T-helper 2 cell treated with Interferon-gamma antibody and Interleukin-4, amounts not matched to agents 5 μg/mL and 100 μg/mL, for 36 hours (primary cell): ENCODE data around the gene PER2.
"Not testable (repeated sequence)": the region's sequence is repeated elsewhere in the genome, so short reads cannot be mapped to it uniquely, and the experiment has no call there.

Source experiments
- DNase-seq: peaks from one replicate; pipeline ENCODE4 v3.0.0; 2021; ENCODE audit warnings: low spot score
- H3K27ac Mint-ChIP-seq: one replicate; pipeline ENCODE4 v1.8.0; 2021; ENCODE audit warnings: mild to moderate bottlenecking, mixed read lengths
- H3K27me3 Mint-ChIP-seq: one replicate; pipeline ENCODE4 v1.8.0; 2021; ENCODE audit warnings: low read depth, mixed read lengths
- H3K36me3 Mint-ChIP-seq: one replicate; pipeline ENCODE4 v1.8.0; 2021; ENCODE audit warnings: low read depth, mixed read lengths
- H3K4me1 Mint-ChIP-seq: one replicate; pipeline ENCODE4 v1.8.0; 2021; ENCODE audit warnings: low read depth, mixed read lengths
- H3K4me3 Mint-ChIP-seq: one replicate; pipeline ENCODE4 v1.8.0; 2022; ENCODE audit warnings: mild to moderate bottlenecking, moderate library complexity, mixed read lengths
- H3K9me3 Mint-ChIP-seq: one replicate; pipeline ENCODE4 v1.8.0; 2021; ENCODE audit warnings: mixed read lengths

The PER2 gene

GRCh38 chr2:238273433-238273832, 15.0 kb downstream of the PER2 start:
- not testable (repeated sequence) for H3K27me3 Mint-ChIP-seq, DNase-seq, H3K4me1 Mint-ChIP-seq, H3K4me3 Mint-ChIP-seq, H3K9me3 Mint-ChIP-seq, H3K27ac Mint-ChIP-seq
- H3K36me3 Mint-ChIP-seq: peaks cover 17% of the 10 kb centered on the region

DNA sequence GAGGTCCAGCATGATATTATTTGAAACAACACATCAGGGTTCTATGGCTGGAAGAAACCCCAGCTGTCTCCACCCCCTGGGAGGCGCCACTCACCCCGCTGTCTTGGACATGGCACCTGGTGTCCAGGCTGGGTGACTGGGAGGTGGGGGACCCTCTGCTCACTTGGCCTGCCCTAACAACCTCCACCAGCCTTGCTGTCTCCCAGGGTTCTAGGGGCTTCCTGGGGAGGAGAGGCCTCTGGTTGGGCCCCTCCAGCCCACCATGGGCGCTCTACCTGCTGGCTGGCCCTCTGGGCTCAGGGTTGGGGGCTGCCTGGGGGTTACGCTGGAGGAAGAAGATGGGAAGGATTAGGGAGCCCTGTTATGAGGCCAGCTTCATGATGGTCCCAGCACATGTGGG, 16.3 kb downstream of the PER2 start:
- no peak overlapping the region for H3K27ac Mint-ChIP-seq
- no peaks in the 10 kb centered on the region for H3K27me3 Mint-ChIP-seq
- H3K4me3 Mint-ChIP-seq: no peak overlapping the region
- peaks cover 21% of the 10 kb centered on the region for H3K36me3 Mint-ChIP-seq
- no peak for DNase-seq
- H3K4me1 Mint-ChIP-seq: no peaks in the 10 kb centered on the region
- H3K9me3 Mint-ChIP-seq: no peaks in the 10 kb centered on the region

DNA sequence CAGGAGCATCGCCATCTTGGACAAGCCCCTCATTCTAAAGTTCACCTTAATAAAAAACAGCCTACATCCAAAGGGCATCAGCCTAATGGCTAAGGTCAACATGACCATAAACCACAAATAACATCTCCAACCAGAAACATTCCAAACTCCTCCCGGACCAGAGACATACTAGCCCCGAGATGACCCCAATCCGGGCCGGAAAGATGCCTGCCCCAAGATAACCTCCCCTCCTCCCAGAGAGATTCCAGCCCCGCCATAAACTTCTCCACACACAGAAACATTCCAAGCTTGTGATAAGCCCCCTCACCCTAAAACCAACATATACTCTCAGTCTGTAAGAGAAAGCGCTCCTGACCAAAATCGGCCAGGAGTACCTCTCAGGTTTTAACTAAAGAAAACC, 16.7 kb downstream of the PER2 start:
- Mint-ChIP-seq H3K27ac (peak overlapping the region; percentile 20), H3K36me3 (peaks cover 23% of the 10 kb centered on the region)
- not testable (repeated sequence) for H3K4me3 Mint-ChIP-seq, H3K27me3 Mint-ChIP-seq, H3K4me1 Mint-ChIP-seq, DNase-seq, H3K9me3 Mint-ChIP-seq

DNA sequence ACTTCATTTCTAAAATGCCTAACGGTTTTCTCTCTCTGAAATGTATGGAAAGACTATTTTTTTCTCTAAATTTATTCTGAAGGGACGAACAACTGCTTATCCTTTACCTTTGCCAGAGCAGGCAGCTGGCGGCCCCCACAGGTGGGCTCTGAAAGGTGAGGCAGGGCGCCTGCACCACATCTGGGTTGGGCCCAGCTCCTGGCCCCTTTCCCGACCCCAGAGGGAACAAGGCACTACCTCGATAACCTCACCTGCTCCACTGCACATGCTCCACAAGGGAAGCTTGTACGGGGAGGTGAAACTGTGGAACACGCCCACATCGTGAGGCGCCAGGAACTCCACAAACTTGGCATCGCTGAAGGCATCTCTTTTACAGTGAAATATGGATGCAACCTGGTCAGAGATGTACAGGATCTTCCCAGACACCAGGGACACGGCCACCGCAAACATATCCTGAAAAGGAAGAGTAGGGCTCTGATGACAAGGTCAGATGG, 17.3 kb downstream of the PER2 start:
- Mint-ChIP-seq H3K27me3 (no peaks in the 10 kb centered on the region), H3K9me3 (no peaks in the 10 kb centered on the region), H3K4me1 (no peaks in the 10 kb centered on the region), H3K4me3 (no peak overlapping the region), H3K27ac (no peak overlapping the region), H3K36me3 (peaks cover 21% of the 10 kb centered on the region)
- DNase-seq: no peak

DNA sequence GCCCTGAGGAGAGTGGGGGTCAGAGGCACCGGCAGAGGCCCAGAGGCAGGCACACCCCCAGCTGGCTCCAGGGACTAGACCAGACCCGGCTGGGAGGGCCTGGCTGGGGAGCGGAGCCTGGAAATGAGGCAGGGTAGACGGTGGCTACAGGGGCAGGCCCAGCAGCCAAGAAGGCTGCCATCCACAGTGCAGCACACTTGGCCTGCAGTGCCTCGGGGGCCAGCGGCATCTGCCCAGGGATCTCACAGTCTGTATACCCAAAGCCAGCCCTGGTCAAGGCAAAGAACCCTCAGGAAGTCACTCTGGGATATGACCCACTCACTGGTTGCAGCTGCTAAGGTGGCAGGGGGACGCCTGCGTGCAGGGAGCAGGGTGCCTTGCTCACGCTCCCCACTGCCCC, 17.8 kb downstream of the PER2 start:
- Mint-ChIP-seq H3K36me3 (peaks cover 21% of the 10 kb centered on the region), H3K9me3 (no peaks in the 10 kb centered on the region), H3K27ac (no peak overlapping the region), H3K4me3 (no peak overlapping the region), H3K27me3 (no peaks in the 10 kb centered on the region), H3K4me1 (no peaks in the 10 kb centered on the region)
- no peak for DNase-seq

- H3K36me3 Mint-ChIP-seq: peaks cover 19% of the 10 kb centered on the region
- no peak overlapping the region for H3K27ac Mint-ChIP-seq
- DNase-seq: no peak
- no peaks in the 10 kb centered on the region for H3K4me1 Mint-ChIP-seq
- no peaks in the 10 kb centered on the region for H3K27me3 Mint-ChIP-seq
- no peaks in the 10 kb centered on the region for H3K9me3 Mint-ChIP-seq
- no peak overlapping the region for H3K4me3 Mint-ChIP-seq
Observed at GRCh38 chr2:238269741-238270140, 18.7 kb downstream of the PER2 start.

- no peak for DNase-seq
- Mint-ChIP-seq H3K9me3 (no peaks in the 10 kb centered on the region), H3K4me1 (peaks cover 6% of the 10 kb centered on the region), H3K4me3 (no peak overlapping the region), H3K36me3 (peaks cover 24% of the 10 kb centered on the region), H3K27me3 (no peaks in the 10 kb centered on the region), H3K27ac (no peak overlapping the region)
Observed at GRCh38 chr2:238267884-238268680, 20.3 kb downstream of the PER2 start.

GRCh38 chr2:238267341-238267710, 21.1 kb downstream of the PER2 start:
- Mint-ChIP-seq H3K4me1 (peaks cover 6% of the 10 kb centered on the region), H3K27me3 (no peaks in the 10 kb centered on the region), H3K27ac (no peak overlapping the region), H3K36me3 (peaks cover 22% of the 10 kb centered on the region), H3K9me3 (no peaks in the 10 kb centered on the region), H3K4me3 (no peak overlapping the region)
- no peak for DNase-seq

- no peak for DNase-seq
- H3K36me3 Mint-ChIP-seq: peaks cover 16% of the 10 kb centered on the region
- no peaks in the 10 kb centered on the region for H3K27me3 Mint-ChIP-seq
- H3K4me1 Mint-ChIP-seq: peaks cover 6% of the 10 kb centered on the region
- H3K9me3 Mint-ChIP-seq: no peaks in the 10 kb centered on the region
- no peak overlapping the region for H3K4me3 Mint-ChIP-seq
- no peak overlapping the region for H3K27ac Mint-ChIP-seq
Observed at GRCh38 chr2:238265605-238266004, 22.8 kb downstream of the PER2 start.

DNA sequence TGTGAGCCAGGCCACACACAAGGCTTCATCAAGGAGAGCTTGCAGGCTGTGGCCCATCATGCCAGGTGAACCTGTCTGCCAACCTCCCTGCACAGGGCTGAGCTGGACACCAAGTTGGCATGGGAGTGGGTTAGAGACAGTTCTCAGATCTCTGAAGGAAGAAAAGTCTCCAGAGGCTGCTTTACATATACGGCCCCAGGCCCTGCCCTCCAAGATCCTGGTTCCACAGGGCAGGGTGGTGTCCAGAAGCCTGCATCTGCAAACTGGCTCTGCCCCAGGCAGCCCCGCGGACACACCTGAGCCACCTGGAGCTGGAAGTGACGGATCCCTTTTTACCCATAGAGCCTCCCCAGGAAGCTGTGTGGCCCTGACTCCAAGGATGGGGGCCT, 24.3 kb downstream of the PER2 start:
- no peak overlapping the region for H3K27ac Mint-ChIP-seq
- no peak overlapping the region for H3K4me3 Mint-ChIP-seq
- DNase-seq: no peak

GRCh38 chr2:238263204-238264071, 25.0 kb downstream of the PER2 start:
- Mint-ChIP-seq H3K27me3 (no peaks in the 10 kb centered on the region), H3K4me1 (peaks cover 6% of the 10 kb centered on the region), H3K4me3 (no peak overlapping the region), H3K9me3 (no peaks in the 10 kb centered on the region), H3K36me3 (peaks cover 17% of the 10 kb centered on the region), H3K27ac (no peak overlapping the region)
- peak; percentile 61 for DNase-seq

More for the DNA sequence above, 24.3 kb downstream of the PER2 start:
- Mint-ChIP-seq H3K27me3 (no peaks in the 10 kb centered on the region), H3K4me1 (peaks cover 6% of the 10 kb centered on the region), H3K36me3 (peaks cover 19% of the 10 kb centered on the region), H3K9me3 (no peaks in the 10 kb centered on the region)

GRCh38 chr2:238262496-238263122, 25.8 kb downstream of the PER2 start:
- Mint-ChIP-seq H3K27me3 (no peaks in the 10 kb centered on the region), H3K4me3 (no peak overlapping the region), H3K4me1 (peaks cover 6% of the 10 kb centered on the region), H3K9me3 (no peaks in the 10 kb centered on the region), H3K36me3 (peaks cover 17% of the 10 kb centered on the region), H3K27ac (no peak overlapping the region)
- no peak for DNase-seq

GRCh38 chr2:238261718-238262375, 26.6 kb downstream of the PER2 start:
- Mint-ChIP-seq H3K4me3 (no peak overlapping the region), H3K36me3 (peaks cover 12% of the 10 kb centered on the region), H3K9me3 (no peaks in the 10 kb centered on the region), H3K27me3 (no peaks in the 10 kb centered on the region), H3K27ac (no peak overlapping the region), H3K4me1 (peaks cover 6% of the 10 kb centered on the region)
- DNase-seq: no peak
